Transverse colon (tissue), 4 donors: ENCODE data around the gene GTPBP4.

Experiments used
- CTCF ChIP-seq, 5 experiments: fragments of 200-600 bp in 3 of 5; fragments of 450-650 bp in 2 of 5; sonication (generic) in 3 of 5; IDR thresholded peaks; 1 replicate in 2 of 5; 2 replicates in 3 of 5; pipeline ENCODE4 v1.5.1; 2016 to 2017; ENCODE audit warnings: antibody characterized with exemption in 5 of 5, inconsistent platforms in 3 of 5, mild to moderate bottlenecking in 2 of 5, moderate library complexity in 1 of 5
- EP300 ChIP-seq: sonication (generic); formaldehyde crosslinking; IDR thresholded peaks from one replicate; pipeline ENCODE4 v1.6.1; 2017; ENCODE audit warnings: antibody characterized with exemption, low read depth
- POLR2AphosphoS5 ChIP-seq, 3 donors: sonication (generic); formaldehyde crosslinking; IDR thresholded peaks; one replicate each; pipeline ENCODE4 v1.6.1; 2016; ENCODE audit warnings: antibody characterized with exemption in 3 of 3

GRCh38 chr10:1025683-1026082 lies 37.4 kb downstream of the GTPBP4 start, which contains the start of gene IDI2:
- TF ChIP-seq EP300 (no peak), CTCF (IDR thresholded peaks at IDR 0.05) (no peak), POLR2AphosphoS5 (IDR thresholded peaks at IDR 0.05) (no peak)
